ENCODE measurements around the gene FAM217A.

Gene FAM217A

GRCh38 chr6:4084444-4085331 lies 5.8 kb upstream of the FAM217A start:
- DNase-seq = no peak

- no peak for DNase-seq
Observed at GRCh38 chr6:4074478-4075235, 4.3 kb downstream of the FAM217A start.

- no peak for DNase-seq
Observed at GRCh38 chr6:4071330-4071729, 7.6 kb downstream of the FAM217A start.

GRCh38 chr6:4069199-4069598 lies 9.7 kb downstream of the FAM217A start:
- no peak for DNase-seq

DNA sequence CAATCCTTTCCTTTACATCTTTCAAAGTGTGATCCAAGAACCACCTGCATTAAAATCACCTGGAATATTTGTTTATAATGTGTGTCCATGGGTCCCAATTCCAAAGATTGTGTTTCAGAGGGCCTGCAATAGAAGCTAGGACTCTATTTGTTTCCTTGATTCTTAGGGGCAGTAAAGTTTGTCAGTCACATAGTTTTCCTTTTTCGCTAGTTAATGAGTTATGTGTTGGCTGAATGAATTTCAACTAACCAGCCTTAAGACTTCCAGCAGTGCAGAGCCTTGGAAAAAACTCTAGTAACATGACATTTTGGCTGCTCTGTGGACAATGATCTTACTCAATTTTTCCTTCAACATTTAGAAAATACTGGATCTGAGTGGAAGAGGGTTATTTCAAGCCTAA lies 11.3 kb downstream of the FAM217A start:
- DNase-seq = no peak

DNA sequence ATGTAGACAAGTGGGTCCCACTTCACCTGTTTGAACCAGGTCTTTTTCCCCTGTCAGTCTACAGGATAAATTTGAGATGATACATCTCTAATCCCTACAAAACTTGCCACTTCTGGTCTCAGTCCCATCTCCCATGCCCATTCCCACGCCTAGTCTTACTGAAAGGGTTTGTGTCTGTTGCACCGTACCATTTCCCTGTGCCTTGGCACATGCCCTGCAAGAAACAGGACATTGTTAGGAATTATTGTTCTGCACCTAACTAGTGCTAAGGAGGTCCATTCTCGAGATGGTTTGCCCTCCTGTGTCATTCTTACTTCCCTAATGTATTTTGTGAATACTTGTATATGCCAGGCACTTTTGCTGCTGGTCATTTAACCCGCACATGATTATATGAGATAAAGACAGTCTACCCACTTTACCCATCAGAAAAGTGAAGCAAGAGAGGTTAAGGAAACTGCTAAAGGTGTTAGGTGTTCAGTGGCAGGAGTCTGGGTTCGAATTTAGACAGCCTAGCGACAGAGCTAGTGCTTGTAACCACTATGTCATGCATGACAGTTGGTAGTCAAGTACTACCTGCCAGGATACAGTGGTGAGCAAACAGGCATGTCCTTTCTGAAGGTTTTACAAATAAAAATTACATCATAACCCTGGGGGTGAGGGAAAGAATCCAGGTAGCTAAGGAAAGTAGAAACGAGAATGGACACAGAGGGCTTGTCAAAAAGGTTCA lies 12.7 kb downstream of the FAM217A start:
- no peak for DNase-seq

- no peak for DNase-seq
Observed at GRCh38 chr6:4059115-4059777, 19.7 kb downstream of the FAM217A start.

- DNase-seq = no peak
Observed at GRCh38 chr6:4057036-4057435, 21.9 kb downstream of the FAM217A start.

- no peak for DNase-seq
Observed at GRCh38 chr6:4055420-4056041, 23.4 kb downstream of the FAM217A start.

- DNase-seq = no peak
Observed at GRCh38 chr6:4049246-4049645, 29.7 kb downstream of the FAM217A start.

- DNase-seq = no peak
Observed at GRCh38 chr6:4041480-4041879, 37.5 kb downstream of the FAM217A start.

DNA sequence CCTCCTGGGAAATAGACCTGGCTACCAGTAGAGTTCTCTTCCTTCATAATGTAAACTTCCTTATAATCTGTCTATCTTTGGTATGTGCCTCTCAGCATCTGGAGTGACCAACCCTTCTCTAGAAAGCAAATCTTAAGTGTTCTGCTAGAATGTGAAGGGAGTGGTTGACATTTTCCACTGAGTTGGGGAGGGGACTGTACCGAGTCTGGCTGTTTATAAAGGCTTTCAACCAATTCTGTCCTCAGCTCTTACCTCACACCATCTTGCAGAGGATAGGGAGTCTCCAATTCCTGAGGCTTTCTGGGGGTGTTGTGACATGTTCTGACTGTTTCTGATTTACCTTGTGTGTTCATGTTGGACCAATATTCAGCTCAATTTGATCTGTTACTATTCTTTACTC lies 39.6 kb downstream of the FAM217A start:
- no peak for DNase-seq

- no peak for DNase-seq
Observed at GRCh38 chr6:4036581-4036980, 42.4 kb downstream of the FAM217A start.

DNA sequence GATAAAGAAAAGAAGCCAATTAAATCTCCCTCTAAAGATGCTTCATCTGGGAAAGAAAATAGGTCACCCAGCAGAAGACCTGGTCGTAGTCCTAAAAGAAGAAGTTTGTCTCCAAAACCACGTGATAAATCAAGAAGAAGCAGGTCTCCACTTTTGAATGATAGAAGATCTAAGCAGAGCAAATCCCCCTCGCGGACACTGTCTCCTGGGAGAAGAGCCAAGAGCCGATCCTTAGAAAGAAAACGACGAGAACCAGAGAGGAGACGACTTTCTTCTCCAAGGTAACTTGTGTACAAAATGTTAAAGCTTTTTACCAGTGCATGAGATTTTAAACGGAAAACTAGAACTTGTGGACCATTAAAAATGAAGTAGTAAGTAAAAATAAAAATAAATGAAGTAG lies 46.5 kb downstream of the FAM217A start:
- no peak for DNase-seq

- DNase-seq = no peak
Observed at GRCh38 chr6:4031442-4031841, 47.5 kb downstream of the FAM217A start.

DNA sequence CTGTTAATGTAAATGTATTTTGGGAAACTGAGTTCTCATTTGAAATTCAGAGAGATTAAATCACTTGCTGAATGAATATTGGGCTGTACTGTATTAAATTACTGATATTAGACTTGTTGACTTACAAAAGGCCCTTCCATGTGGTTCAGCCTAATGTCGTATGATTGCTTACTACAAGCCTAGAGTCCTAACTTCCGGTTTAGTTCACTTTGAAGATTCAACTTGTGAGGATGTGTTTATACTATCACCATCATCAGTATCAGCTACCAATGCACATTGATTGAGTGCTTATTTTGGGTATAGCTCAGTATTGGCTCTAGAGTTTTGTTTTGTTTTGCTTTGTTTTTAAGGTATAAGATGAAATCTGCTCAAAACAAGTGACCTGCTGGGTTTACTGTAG lies 48.3 kb downstream of the FAM217A start:
- no peak for DNase-seq

DNA sequence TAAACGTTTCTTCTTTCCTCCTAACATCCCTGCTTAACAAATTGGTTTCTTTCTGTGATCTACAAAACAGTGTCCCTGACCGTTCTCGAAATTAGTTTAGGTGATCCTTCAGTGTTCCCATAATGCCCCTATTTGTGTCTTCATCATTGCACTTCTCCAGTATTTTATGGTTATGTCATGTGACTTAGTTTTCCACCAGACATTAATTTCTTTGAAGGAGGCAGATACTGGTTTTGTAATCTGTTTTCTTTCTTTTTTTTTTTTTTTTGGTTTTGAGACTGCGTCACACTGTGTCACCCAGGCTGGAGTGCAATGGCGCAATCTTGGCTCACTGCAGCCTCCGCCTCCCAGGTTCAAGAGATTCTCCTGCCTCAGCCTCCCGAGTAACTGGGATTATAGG lies 49.2 kb downstream of the FAM217A start:
- DNase-seq = no peak

- no peak for DNase-seq
Observed at GRCh38 chr6:4028051-4028450, 50.9 kb downstream of the FAM217A start.

- DNase-seq = no peak
Observed at GRCh38 chr6:4025681-4026080, 53.3 kb downstream of the FAM217A start.

DNA sequence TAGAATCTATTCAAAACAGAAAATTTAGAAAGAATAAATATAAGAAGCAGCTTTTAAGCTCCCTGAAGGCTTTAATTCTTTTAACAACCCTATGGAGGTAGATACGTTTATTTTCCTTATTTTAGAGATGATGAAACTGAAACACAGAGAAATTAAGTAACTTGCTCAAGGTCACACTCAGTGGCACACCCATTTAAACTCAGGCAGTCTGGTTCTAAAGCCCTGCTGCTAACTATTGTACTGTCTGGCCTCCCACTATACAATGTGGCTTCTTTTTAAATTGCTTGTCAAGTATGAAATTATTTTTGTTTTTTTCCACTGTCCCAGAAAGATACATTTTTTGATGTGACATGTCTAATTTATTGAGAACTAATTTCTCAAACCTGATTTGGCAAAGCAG lies 55.7 kb downstream of the FAM217A start:
- DNase-seq = no peak

DNA sequence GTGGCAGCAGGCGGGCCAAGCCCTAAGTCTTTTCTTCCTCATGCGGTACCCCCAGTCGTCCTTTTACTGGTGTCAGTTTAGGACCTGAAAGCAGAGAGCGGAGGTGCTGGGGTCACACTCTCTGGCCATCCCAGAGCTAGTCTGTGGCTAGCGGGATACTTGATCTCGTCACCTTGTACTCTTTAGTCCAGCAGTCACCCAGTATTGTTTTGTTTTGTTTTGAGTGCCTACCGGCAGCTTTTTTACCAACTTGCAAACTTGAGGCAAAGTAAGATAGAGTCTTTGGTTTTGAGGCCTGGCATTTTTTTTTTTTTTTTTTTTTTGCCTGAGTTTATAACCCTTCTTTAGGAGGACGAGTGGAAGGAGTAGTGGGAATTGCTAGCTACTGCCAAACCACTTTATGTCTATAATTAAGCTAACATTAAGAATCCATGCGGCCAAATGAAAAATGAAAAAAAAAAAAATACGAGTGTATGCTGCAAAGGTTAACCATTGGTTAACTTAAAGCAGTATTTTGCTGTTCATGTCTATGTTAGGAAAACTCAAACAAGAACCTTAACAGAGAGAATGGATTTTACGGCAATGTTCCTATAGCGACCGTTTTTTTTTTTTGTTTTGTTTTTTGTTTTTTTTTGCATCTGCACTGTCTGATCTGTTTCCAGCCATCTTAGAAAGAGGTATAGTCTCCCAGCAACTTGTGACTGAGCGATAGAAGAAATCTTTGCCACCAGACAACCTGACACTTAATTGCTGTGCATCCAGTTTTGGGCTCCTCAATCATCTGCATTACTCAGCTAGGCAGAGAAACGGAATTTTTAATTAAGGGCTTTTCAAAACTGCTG lies 56.9 kb downstream of the FAM217A start:
- no peak for DNase-seq
